SK-N-MC (cell line): Measurements from ENCODE around the gene TASP1.

Source experiments
- EZH2 ChIP-seq: fragments of 200-600 bp; sonication (generic); IDR thresholded peaks from one replicate; pipeline ENCODE4 v1.6.1; 2017; ENCODE audit warnings: antibody characterized with exemption
- POLR2AphosphoS5 ChIP-seq: IDR thresholded peaks from 2 replicates; pipeline ENCODE4 v1.6.1; 2012; ENCODE audit warnings: mild to moderate bottlenecking, low read depth, low read length, borderline replicate concordance

DNA sequence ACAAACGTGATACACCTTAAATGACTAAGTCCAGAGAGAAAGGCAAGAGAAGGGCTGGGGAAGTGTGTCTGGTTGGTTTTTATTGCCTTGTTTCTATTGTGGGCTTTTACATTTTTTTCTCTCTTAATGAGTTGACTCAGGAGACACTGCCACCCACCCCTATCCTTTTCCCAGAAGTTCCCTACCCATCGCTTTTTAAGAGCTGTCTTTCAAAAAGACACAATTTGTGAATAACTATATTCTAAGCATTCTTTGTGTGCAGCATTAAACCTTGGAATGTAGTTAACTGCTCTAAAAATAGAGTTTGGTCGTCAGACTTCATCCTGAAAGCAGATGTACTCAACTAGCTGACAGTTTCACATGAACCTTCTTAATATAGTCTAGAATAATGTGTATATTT is 242.7 kb downstream of the TASP1 start:
- TF ChIP-seq EZH2 (no peak), POLR2AphosphoS5 (no peak)
